Measurements from ENCODE around the gene MFAP2.

GRCh38 chr1:16925635-16926490 is 54.6 kb downstream of the MFAP2 start:
- TF ChIP-seq, protein P1, sequence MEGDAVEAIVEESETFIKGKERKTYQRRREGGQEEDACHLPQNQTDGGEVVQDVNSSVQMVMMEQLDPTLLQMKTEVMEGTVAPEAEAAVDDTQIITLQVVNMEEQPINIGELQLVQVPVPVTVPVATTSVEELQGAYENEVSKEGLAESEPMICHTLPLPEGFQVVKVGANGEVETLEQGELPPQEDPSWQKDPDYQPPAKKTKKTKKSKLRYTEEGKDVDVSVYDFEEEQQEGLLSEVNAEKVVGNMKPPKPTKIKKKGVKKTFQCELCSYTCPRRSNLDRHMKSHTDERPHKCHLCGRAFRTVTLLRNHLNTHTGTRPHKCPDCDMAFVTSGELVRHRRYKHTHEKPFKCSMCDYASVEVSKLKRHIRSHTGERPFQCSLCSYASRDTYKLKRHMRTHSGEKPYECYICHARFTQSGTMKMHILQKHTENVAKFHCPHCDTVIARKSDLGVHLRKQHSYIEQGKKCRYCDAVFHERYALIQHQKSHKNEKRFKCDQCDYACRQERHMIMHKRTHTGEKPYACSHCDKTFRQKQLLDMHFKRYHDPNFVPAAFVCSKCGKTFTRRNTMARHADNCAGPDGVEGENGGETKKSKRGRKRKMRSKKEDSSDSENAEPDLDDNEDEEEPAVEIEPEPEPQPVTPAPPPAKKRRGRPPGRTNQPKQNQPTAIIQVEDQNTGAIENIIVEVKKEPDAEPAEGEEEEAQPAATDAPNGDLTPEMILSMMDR (IDR thresholded peaks at IDR 0.05; ENCODE audit: control extremely low read depth in 1 of 3, insufficient read depth in 1 of 3, low read depth in 1 of 3, low read length in 3 of 3) = no peak
- TF ChIP-seq POLR2AphosphoS5 (IDR thresholded peaks at IDR 0.05; ENCODE audit: low read depth, low read length) = no peak
- TF ChIP-seq ZNF274 (IDR thresholded peaks at IDR 0.05; ENCODE audit: borderline replicate concordance, extremely low read depth, low read length) = no peak
- TF ChIP-seq, protein P2, sequence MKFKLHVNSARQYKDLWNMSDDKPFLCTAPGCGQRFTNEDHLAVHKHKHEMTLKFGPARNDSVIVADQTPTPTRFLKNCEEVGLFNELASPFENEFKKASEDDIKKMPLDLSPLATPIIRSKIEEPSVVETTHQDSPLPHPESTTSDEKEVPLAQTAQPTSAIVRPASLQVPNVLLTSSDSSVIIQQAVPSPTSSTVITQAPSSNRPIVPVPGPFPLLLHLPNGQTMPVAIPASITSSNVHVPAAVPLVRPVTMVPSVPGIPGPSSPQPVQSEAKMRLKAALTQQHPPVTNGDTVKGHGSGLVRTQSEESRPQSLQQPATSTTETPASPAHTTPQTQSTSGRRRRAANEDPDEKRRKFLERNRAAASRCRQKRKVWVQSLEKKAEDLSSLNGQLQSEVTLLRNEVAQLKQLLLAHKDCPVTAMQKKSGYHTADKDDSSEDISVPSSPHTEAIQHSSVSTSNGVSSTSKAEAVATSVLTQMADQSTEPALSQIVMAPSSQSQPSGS (IDR thresholded peaks at IDR 0.05; ENCODE audit: low read length) = no peak
- TF ChIP-seq USF2 (IDR thresholded peaks at IDR 0.05; ENCODE audit: low read length) = no peak
- no peak for TF ChIP-seq POLR2A (IDR thresholded peaks at IDR 0.05; ENCODE audit: control extremely low read depth in 1 of 2, low read depth in 2 of 2, low read length in 2 of 2)
- no peak for TF ChIP-seq POU5F1 (IDR thresholded peaks at IDR 0.05; ENCODE audit: low read depth, low read length)
- TF ChIP-seq SUZ12 (IDR thresholded peaks at IDR 0.05; ENCODE audit: low read length) = no peak
- no peak for TF ChIP-seq YY1 (IDR thresholded peaks at IDR 0.05; ENCODE audit: low read depth, low read length)
- no peak for TF ChIP-seq SP1 (IDR thresholded peaks at IDR 0.05; ENCODE audit: low read depth, low read length)
- no peak for TF ChIP-seq TAF7 (optimal IDR thresholded peaks at IDR 0.05; ENCODE audit: borderline replicate concordance, low read depth, low read length)
- no peak for TF ChIP-seq CEBPB (IDR thresholded peaks at IDR 0.05; ENCODE audit: low read depth, low read length)
- TF ChIP-seq RAD21 (IDR thresholded peaks at IDR 0.05 in 1 of 2, conservative IDR thresholded peaks at IDR 0.05 in 1 of 2; ENCODE audit: low read depth in 2 of 2, low read length in 2 of 2) = no peak
